H54 (cell line): ENCODE results near the gene BICC1.
A peak's percentile ranks its signal among the peaks of the same experiment; 100 is the strongest.

Source experiments
- DNase-seq: peaks from one replicate; pipeline ENCODE4 v3.0.0; 2011; ENCODE audit warnings: low spot score, mixed read lengths; ENCODE audit not compliant: insufficient read length
- FAIRE-seq: peaks from 3 replicates; lab custom pipeline; 2011; peaks lifted over from hg19 to GRCh38; lab: Jason Lieb, UNC
- POLR2A ChIP-seq: IDR thresholded peaks from 2 replicates; pipeline ENCODE4 v1.6.1; 2011; ENCODE audit warnings: low read depth, mild to moderate bottlenecking, low read length

The BICC1 gene

GRCh38 chr10:58859526-58859925, 346.9 kb downstream of the BICC1 start:
- TF ChIP-seq POLR2A = no peak
- FAIRE-seq = no peak
- DNase-seq = no peak

GRCh38 chr10:58867683-58868082, 355.0 kb downstream of the BICC1 start:
- no peak for TF ChIP-seq POLR2A
- DNase-seq (no peak), FAIRE-seq (no peak)

- peak; percentile 97 for FAIRE-seq
- no peak for DNase-seq
- TF ChIP-seq POLR2A = no peak
Measured at GRCh38 chr10:58868736-58869435, 356.2 kb downstream of the BICC1 start.

- no peak for TF ChIP-seq POLR2A
- FAIRE-seq (peak; percentile 83), DNase-seq (no peak)
Measured at GRCh38 chr10:58870070-58870469, 357.4 kb downstream of the BICC1 start.

- FAIRE-seq = peak; percentile 60
- no peak for DNase-seq
- no peak for TF ChIP-seq POLR2A
Measured at GRCh38 chr10:58873161-58873560, 360.5 kb downstream of the BICC1 start.
